ENCODE measurements around the gene FAM229B.
A peak's percentile ranks its signal among the peaks of the same experiment; 100 is the strongest.

FAM229B gene

DNA sequence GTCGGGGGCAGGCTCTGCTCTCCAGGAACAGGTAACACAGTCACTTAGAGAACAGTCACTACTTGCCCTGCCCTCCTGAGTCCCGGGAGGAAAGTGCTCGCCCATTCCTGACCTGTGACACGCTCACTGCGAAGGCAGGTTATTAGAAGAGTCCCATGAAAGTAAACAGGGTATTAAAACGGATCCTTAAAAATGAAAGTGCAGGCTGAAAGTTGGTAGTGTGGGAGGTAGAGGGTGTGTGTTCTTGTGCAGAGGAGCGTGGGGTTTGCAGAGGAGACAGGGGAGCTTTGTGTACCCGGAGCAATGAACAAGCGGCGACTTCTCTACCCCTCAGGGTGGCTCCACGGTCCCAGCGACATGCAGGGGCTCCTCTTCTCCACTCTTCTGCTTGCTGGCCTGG lies 33.4 kb upstream of the FAM229B start, which contains the start of gene CCN6:
Gene CCN6 (plus strand): TSS at position 104 of the 400 bp plus-strand sequence. CDS start 254 bp downstream, at position 358.
- Histone ChIP-seq H3K4me3 (replicated peaks; ENCODE audit: insufficient read depth, low read length) (no peak within 1 kb of the TSS), H3K27me3 (ENCODE audit: insufficient read depth, poor library complexity, severe bottlenecking) (no peaks in the 10 kb centered on the region), H3K27ac (replicated peaks) (no peak within 1 kb of the TSS)
- DNase-seq (ENCODE audit: low read depth in 1 of 2, low spot score in 1 of 2), result no peak
- TF ChIP-seq POLR2AphosphoS5 (IDR thresholded peaks at IDR 0.05; ENCODE audit: low read depth), result no peak
- TF ChIP-seq, protein P1, sequence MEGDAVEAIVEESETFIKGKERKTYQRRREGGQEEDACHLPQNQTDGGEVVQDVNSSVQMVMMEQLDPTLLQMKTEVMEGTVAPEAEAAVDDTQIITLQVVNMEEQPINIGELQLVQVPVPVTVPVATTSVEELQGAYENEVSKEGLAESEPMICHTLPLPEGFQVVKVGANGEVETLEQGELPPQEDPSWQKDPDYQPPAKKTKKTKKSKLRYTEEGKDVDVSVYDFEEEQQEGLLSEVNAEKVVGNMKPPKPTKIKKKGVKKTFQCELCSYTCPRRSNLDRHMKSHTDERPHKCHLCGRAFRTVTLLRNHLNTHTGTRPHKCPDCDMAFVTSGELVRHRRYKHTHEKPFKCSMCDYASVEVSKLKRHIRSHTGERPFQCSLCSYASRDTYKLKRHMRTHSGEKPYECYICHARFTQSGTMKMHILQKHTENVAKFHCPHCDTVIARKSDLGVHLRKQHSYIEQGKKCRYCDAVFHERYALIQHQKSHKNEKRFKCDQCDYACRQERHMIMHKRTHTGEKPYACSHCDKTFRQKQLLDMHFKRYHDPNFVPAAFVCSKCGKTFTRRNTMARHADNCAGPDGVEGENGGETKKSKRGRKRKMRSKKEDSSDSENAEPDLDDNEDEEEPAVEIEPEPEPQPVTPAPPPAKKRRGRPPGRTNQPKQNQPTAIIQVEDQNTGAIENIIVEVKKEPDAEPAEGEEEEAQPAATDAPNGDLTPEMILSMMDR (IDR thresholded peaks at IDR 0.05; ENCODE audit: insufficient read depth, low read length), result no peak
- no peak for TF ChIP-seq GABPA (IDR thresholded peaks at IDR 0.05; ENCODE audit: low read depth)
- no peak for TF ChIP-seq REST (IDR thresholded peaks at IDR 0.05; ENCODE audit: insufficient replicate concordance, low read depth)
- TF ChIP-seq SPI1 (IDR thresholded peaks at IDR 0.05; ENCODE audit: borderline replicate concordance, low read depth), result no peak

DNA sequence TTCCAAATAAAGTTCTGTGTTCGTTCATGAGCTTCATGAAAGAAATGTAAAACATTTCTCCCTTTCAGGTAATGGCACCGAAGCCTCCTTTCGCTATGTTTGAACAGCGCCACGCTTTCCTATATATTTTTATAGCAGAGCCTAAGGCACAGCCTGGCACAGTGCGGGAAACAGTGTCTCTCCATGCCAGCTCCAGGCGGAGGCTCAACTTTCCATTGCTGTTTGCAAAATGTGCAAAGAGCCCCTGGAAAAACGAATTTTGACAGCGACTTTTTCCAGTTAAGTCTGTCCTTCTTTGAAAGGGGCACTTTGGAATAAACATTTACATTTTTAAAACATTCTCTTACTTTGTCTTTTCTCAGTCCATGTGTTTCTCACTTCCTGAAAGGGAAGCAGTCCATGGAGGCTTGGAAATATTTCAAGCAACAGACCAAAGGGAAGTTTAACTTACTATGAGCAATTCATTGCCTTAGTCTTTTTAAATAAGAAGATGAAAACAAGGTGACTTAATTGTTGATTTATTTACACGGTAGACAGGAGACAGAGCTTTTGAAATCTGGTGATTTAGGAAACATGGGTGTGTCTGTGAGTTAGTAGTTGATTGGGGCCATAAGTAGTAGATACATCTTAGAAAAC lies 32.7 kb upstream of the FAM229B start:
- no peak for DNase-seq (ENCODE audit: low read depth in 1 of 2, low spot score in 1 of 2)
- Histone ChIP-seq H3K27ac (replicated peaks) (no peak overlapping the region), H3K27me3 (ENCODE audit: insufficient read depth, poor library complexity, severe bottlenecking) (no peaks in the 10 kb centered on the region), H3K4me3 (replicated peaks; ENCODE audit: insufficient read depth, low read length) (no peak overlapping the region)
- no peak for TF ChIP-seq SPI1 (IDR thresholded peaks at IDR 0.05; ENCODE audit: borderline replicate concordance, low read depth)
- no peak for TF ChIP-seq REST (IDR thresholded peaks at IDR 0.05; ENCODE audit: insufficient replicate concordance, low read depth)
- no peak for TF ChIP-seq GABPA (IDR thresholded peaks at IDR 0.05; ENCODE audit: low read depth)
- TF ChIP-seq, protein P1 (IDR thresholded peaks at IDR 0.05; ENCODE audit: insufficient read depth, low read length), result no peak
- no peak for TF ChIP-seq POLR2AphosphoS5 (IDR thresholded peaks at IDR 0.05; ENCODE audit: low read depth)

DNA sequence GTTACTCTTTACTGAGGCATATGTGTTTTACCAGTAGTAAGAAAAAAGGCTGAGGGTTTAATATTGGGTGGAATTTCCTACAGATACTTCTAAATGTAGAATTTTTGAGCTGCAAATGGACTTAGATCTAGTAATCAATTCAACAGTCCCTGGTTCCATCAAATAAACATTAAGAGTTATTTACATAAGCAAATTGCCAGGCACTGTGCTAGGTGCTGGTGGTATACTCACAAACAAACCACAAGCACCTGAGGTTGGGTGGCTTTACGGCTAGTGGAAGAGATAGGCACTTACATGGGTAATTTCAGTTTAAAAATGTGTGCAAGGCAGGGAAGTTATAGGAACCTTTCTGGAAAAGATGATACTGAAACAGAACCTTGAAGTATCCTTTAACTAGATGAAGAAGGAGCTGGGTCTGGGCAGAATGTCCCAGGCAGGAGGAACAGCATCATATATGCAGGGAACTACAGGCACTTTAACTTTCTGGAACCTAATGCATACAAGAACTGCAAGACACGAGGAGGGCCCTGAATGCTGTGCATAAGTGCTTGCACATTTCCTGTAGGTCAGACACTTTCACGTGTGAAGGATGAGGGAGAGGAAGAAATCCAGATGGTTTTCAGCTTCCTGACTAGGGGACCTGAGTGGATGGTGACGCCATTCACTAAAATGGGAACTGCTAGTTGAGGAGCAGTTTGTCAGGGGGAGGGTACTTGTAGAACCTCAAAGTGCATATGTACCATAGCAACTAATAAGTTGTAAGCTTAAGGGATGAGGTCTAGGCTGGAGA lies 29.0 kb upstream of the FAM229B start:
- TF ChIP-seq SPI1 (IDR thresholded peaks at IDR 0.05; ENCODE audit: borderline replicate concordance, low read depth) (peak; percentile 61; the same call in 1 of the 2 replicates), POLR2AphosphoS5 (IDR thresholded peaks at IDR 0.05; ENCODE audit: low read depth) (no peak)
- Histone ChIP-seq H3K27ac (replicated peaks) (no peak overlapping the region), H3K27me3 (ENCODE audit: insufficient read depth, poor library complexity, severe bottlenecking) (no peaks in the 10 kb centered on the region), H3K4me3 (replicated peaks; ENCODE audit: insufficient read depth, low read length) (no peak overlapping the region)
- DNase-seq (ENCODE audit: low read depth in 1 of 2, low spot score in 1 of 2), result peak in 1 of 2 experiments; percentile 19

- TF ChIP-seq REST (IDR thresholded peaks at IDR 0.05; ENCODE audit: insufficient replicate concordance, low read depth) (no peak), SPI1 (IDR thresholded peaks at IDR 0.05; ENCODE audit: borderline replicate concordance, low read depth) (no peak), POLR2AphosphoS5 (IDR thresholded peaks at IDR 0.05; ENCODE audit: low read depth) (no peak), GABPA (IDR thresholded peaks at IDR 0.05; ENCODE audit: low read depth) (no peak)
- TF ChIP-seq, protein P1 (IDR thresholded peaks at IDR 0.05; ENCODE audit: insufficient read depth, low read length), result no peak
- DNase-seq (ENCODE audit: low read depth in 1 of 2, low spot score in 1 of 2), result no peak
- Histone ChIP-seq H3K27me3 (ENCODE audit: insufficient read depth, poor library complexity, severe bottlenecking) (no peaks in the 10 kb centered on the region), H3K27ac (replicated peaks) (no peak overlapping the region), H3K4me3 (replicated peaks; ENCODE audit: insufficient read depth, low read length) (no peak overlapping the region)
Measured at GRCh38 chr6:112061605-112062004, 25.8 kb upstream of the FAM229B start.
